Rectal smooth muscle tissue (tissue), 1 donor: ENCODE measurements around the gene MAMLD1.

Experiments used
- H3K27ac ChIP-seq: one replicate; pipeline ENCODE4 v1.7.0; 2013; ENCODE audit warnings: low read depth, low read length, inconsistent platforms
- H3K27me3 ChIP-seq: one replicate; pipeline ENCODE4 v1.7.0; 2013; ENCODE audit warnings: low read length; ENCODE audit not compliant: control insufficient read depth, insufficient read depth
- H3K36me3 ChIP-seq: one replicate; pipeline ENCODE4 v1.7.0; 2013; ENCODE audit warnings: low read length; ENCODE audit not compliant: control insufficient read depth, insufficient read depth
- H3K4me1 ChIP-seq: one replicate; pipeline ENCODE4 v1.7.0; 2013; ENCODE audit warnings: low read length; ENCODE audit not compliant: control insufficient read depth, insufficient read depth
- H3K4me3 ChIP-seq: one replicate; pipeline ENCODE4 v1.7.0; 2013; ENCODE audit warnings: low read length
- H3K9ac ChIP-seq: one replicate; pipeline ENCODE4 v1.7.0; 2013; ENCODE audit warnings: low read length

The MAMLD1 gene

GRCh38 chrX:150455215-150455608 lies 92.1 kb downstream of the MAMLD1 start:
- H3K4me1 ChIP-seq, result no peaks in the 10 kb centered on the region
- no peak overlapping the region for H3K27ac ChIP-seq
- no peaks in the 10 kb centered on the region for H3K36me3 ChIP-seq
- H3K4me3 ChIP-seq, result no peak overlapping the region
- no peaks in the 10 kb centered on the region for H3K27me3 ChIP-seq
- no peak overlapping the region for H3K9ac ChIP-seq

DNA sequence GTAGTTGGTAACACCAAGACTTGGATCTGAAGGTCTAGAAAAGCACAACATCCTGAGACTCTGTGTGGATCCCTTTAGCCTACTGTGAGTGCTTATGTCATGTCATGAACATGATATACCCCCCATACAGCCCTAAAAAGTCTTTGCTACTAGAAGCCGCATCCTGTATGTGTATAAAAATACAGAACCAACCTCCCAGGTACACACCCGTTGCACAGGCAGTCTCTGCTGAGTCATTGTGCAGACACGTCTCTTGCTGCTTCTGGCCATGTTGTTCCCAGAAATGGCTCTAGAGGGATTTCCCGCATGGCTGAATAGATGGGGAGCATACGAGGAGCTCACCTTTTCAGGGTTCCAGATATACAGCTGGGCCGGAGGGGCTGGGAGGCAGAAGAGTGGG lies 93.3 kb downstream of the MAMLD1 start:
- no peaks in the 10 kb centered on the region for H3K4me1 ChIP-seq
- H3K9ac ChIP-seq, result no peak overlapping the region
- no peak overlapping the region for H3K4me3 ChIP-seq
- no peak overlapping the region for H3K27ac ChIP-seq
- no peaks in the 10 kb centered on the region for H3K27me3 ChIP-seq
- H3K36me3 ChIP-seq, result no peaks in the 10 kb centered on the region

DNA sequence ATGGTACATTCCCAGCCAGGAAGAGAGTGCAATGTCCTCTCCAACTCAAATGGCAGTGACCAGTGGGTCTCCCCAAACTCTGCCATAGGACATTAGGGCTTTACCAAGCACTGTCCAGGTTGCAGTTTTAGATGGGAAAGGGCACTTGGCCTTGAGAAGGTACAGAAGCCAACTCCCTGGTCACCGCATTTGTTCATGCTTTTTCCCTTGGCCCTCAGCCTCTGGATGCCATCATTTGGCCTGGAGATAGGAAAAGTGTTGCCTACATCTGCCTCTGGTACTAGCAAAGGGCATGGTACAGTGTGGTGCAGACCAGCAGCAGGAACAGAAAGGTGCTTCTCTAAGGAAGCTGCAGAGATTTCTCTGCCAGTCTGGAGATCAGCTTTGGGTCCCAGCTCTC lies 93.8 kb downstream of the MAMLD1 start:
- H3K9ac ChIP-seq, result no peak overlapping the region
- H3K4me1 ChIP-seq, result no peaks in the 10 kb centered on the region
- H3K4me3 ChIP-seq, result no peak overlapping the region
- no peak overlapping the region for H3K27ac ChIP-seq
- no peaks in the 10 kb centered on the region for H3K36me3 ChIP-seq
- no peaks in the 10 kb centered on the region for H3K27me3 ChIP-seq

GRCh38 chrX:150459196-150459595 lies 96.1 kb downstream of the MAMLD1 start:
- Histone ChIP-seq H3K4me3 (no peak overlapping the region), H3K27ac (no peak overlapping the region), H3K9ac (no peak overlapping the region), H3K36me3 (no peaks in the 10 kb centered on the region), H3K4me1 (no peaks in the 10 kb centered on the region), H3K27me3 (peaks cover 1% of the 10 kb centered on the region)

GRCh38 chrX:150460063-150460462 lies 96.9 kb downstream of the MAMLD1 start:
- H3K4me1 ChIP-seq, result no peaks in the 10 kb centered on the region
- no peaks in the 10 kb centered on the region for H3K36me3 ChIP-seq
- no peak overlapping the region for H3K4me3 ChIP-seq
- H3K27me3 ChIP-seq, result peaks cover 3% of the 10 kb centered on the region
- H3K9ac ChIP-seq, result no peak overlapping the region
- no peak overlapping the region for H3K27ac ChIP-seq

GRCh38 chrX:150460781-150461180 lies 97.7 kb downstream of the MAMLD1 start:
- no peaks in the 10 kb centered on the region for H3K36me3 ChIP-seq
- no peak overlapping the region for H3K9ac ChIP-seq
- peaks cover 3% of the 10 kb centered on the region for H3K27me3 ChIP-seq
- H3K4me1 ChIP-seq, result no peaks in the 10 kb centered on the region
- no peak overlapping the region for H3K4me3 ChIP-seq
- H3K27ac ChIP-seq, result no peak overlapping the region

GRCh38 chrX:150463566-150463965 lies 100.4 kb downstream of the MAMLD1 start:
- Histone ChIP-seq H3K27ac (no peak overlapping the region), H3K9ac (no peak overlapping the region), H3K36me3 (no peaks in the 10 kb centered on the region), H3K4me3 (no peak overlapping the region), H3K27me3 (peaks cover 3% of the 10 kb centered on the region), H3K4me1 (no peaks in the 10 kb centered on the region)

GRCh38 chrX:150464001-150464400 lies 100.9 kb downstream of the MAMLD1 start:
- no peaks in the 10 kb centered on the region for H3K4me1 ChIP-seq
- no peak overlapping the region for H3K27ac ChIP-seq
- no peak overlapping the region for H3K4me3 ChIP-seq
- no peak overlapping the region for H3K9ac ChIP-seq
- H3K27me3 ChIP-seq, result peaks cover 3% of the 10 kb centered on the region
- H3K36me3 ChIP-seq, result no peaks in the 10 kb centered on the region

DNA sequence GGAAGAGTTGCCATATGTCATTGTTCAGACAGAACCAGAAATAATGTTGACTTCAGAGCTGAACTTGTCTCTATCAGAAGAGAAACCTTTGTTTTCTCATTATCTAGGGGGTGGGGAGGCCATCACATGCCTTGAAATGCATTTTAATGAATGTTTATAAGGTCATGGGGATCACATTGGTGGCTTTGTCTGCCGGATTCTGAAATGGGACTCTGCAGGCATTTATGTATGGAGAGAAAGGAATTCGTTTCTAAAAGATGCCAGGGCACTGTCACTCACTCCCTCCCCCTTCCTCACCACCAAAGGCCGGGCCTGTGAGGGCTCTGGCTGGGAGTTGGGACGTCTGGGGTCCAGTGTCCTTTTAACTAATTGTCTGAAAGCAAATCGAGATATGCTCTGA lies 102.2 kb downstream of the MAMLD1 start:
- Histone ChIP-seq H3K9ac (no peak overlapping the region), H3K4me3 (no peak overlapping the region), H3K27ac (peak overlapping the region; percentile 48), H3K27me3 (peaks cover 3% of the 10 kb centered on the region), H3K4me1 (no peaks in the 10 kb centered on the region), H3K36me3 (no peaks in the 10 kb centered on the region)

DNA sequence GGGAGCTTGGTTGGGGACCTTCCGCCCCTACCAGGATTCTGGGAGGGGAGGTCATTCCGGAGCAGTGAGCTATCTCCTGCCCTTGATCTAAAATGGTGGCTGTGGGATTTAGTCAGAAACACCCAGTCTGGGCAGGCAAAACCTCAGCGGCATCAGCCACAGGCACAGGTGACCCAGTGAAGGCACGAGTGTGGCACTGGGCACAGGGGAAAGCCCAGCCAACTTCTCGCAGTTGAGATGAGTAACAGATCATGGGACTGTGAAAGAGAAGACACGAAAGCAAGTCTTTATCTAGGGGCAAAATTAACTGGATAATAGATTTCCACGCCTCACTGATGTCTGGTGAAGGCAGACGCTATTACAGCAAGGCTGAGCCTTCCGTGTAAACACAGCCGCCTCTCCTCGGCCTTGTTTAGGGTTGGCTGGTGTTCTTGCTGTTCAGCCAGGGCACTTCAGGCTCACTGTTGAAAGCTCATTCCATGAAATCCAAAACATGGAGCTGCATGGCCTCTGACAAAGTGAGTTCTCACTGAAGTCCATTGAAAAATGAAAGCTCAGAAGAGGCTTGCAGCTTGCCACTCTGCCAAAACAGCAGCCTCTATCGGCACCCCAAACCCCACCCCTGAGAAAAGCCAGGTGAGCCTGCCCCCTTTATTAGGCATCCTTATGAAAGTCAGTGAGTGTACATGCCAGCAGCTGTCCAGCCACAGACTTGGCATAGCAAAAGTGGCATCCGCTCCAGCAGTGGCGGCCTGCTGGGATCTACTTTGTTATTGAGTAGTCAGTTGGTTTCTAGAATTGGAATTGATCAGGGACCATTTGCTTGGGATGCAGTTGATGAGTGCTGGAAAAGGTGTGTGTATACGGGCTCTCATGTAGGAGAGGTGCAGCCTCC lies 103.0 kb downstream of the MAMLD1 start:
- Histone ChIP-seq H3K27me3 (peaks cover 3% of the 10 kb centered on the region), H3K27ac (peak overlapping the region; percentile 48), H3K4me1 (no peaks in the 10 kb centered on the region), H3K9ac (no peak overlapping the region), H3K36me3 (no peaks in the 10 kb centered on the region), H3K4me3 (no peak overlapping the region)

DNA sequence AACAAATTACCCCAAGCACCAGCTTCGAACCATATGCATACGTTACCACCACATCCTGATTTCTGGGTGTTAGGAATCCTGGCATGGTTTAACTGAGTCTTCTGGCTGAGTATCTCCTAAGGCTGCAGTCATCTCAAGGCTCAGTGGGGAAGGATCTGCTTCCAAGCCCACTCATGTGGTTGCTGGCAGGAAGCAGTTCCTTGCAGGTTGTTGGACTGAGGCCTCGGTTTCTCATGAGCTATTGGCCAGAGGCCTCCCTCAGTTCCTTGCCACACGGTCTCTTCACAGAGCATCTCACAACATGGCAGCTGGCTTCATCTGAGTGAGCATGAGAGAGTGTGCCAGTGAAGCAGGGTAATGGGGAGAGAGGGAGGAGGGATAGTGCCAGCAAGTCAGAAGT lies 109.2 kb downstream of the MAMLD1 start:
- Histone ChIP-seq H3K27ac (no peak overlapping the region), H3K4me3 (no peak overlapping the region)

DNA sequence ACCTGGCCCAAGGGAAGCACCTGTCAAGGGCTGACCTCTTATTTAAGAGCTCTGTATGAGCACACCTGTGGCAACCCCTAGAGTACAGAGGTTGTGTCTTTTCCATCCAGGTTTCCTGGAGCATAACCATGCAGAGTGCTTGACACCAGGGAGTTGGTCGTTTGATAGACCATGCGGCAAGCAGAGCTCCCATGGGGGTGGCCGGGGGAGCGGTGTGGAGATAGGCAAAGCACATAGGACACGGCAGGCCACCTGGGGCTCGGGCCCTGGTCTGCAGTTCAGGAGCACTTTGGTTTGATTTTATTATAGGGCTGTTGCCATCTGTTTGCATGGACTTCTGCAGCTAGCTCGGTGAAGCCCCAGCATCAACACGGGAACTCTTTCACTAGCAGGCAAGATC lies 110.3 kb downstream of the MAMLD1 start:
- peaks cover 3% of the 10 kb centered on the region for H3K27me3 ChIP-seq
- H3K4me1 ChIP-seq, result no peaks in the 10 kb centered on the region

More for the DNA sequence above, 109.2 kb downstream of the MAMLD1 start:
- Histone ChIP-seq H3K36me3 (no peaks in the 10 kb centered on the region), H3K9ac (no peak overlapping the region), H3K4me1 (no peaks in the 10 kb centered on the region), H3K27me3 (peaks cover 3% of the 10 kb centered on the region)

DNA sequence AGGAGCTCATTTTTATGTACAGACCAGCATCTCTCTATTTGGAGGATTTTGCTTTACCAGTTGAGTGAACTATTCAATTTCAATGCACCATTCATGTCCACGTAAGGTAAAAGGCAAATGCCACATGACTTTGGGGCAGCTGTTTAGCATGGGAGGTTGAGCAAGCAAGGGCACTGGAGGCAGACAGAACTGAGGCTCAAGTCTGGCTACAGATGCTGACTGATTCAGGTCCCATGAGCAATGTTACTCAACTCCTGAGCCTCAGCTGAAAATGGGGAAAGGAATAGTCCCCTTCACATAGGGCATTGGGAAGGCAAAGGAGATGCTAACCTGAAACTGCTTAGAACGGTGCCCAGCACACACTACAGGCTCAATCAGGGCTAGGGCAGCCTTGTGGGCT lies 112.3 kb downstream of the MAMLD1 start:
- Histone ChIP-seq H3K27ac (no peak overlapping the region), H3K4me3 (no peak overlapping the region), H3K9ac (no peak overlapping the region), H3K4me1 (no peaks in the 10 kb centered on the region), H3K36me3 (no peaks in the 10 kb centered on the region), H3K27me3 (peaks cover 3% of the 10 kb centered on the region)

More for the DNA sequence above, 110.3 kb downstream of the MAMLD1 start:
- no peak overlapping the region for H3K9ac ChIP-seq
- no peaks in the 10 kb centered on the region for H3K36me3 ChIP-seq
- H3K4me3 ChIP-seq, result no peak overlapping the region
- no peak overlapping the region for H3K27ac ChIP-seq
